MM.1S (cell line): ENCODE measurements around the gene DNAJB6.

ENCODE experiments used
- EZH2 ChIP-seq: fragments of 300-600 bp; sonication (generic); optimal IDR thresholded peaks from 2 replicates; pipeline ENCODE3; 2017; ENCODE audit warnings: low read depth, mild to moderate bottlenecking, antibody characterized with exemption, low read length, mixed read lengths
- EZH2phosphoT487 ChIP-seq: fragments of 300-600 bp; sonication (generic); IDR thresholded peaks from 2 replicates; pipeline ENCODE4 v1.6.1; 2018; ENCODE audit warnings: antibody characterized with exemption, low read length
- TF ChIP-seq, protein P1 (sequence below): fragments of 300-600 bp; sonication (generic); IDR thresholded peaks from 2 replicates; pipeline ENCODE4 v1.5.1; 2016; ENCODE audit warnings: antibody characterized with exemption, low read length, mixed read lengths

- TF ChIP-seq, protein P1, sequence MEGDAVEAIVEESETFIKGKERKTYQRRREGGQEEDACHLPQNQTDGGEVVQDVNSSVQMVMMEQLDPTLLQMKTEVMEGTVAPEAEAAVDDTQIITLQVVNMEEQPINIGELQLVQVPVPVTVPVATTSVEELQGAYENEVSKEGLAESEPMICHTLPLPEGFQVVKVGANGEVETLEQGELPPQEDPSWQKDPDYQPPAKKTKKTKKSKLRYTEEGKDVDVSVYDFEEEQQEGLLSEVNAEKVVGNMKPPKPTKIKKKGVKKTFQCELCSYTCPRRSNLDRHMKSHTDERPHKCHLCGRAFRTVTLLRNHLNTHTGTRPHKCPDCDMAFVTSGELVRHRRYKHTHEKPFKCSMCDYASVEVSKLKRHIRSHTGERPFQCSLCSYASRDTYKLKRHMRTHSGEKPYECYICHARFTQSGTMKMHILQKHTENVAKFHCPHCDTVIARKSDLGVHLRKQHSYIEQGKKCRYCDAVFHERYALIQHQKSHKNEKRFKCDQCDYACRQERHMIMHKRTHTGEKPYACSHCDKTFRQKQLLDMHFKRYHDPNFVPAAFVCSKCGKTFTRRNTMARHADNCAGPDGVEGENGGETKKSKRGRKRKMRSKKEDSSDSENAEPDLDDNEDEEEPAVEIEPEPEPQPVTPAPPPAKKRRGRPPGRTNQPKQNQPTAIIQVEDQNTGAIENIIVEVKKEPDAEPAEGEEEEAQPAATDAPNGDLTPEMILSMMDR = no peak
- TF ChIP-seq EZH2phosphoT487 (no peak), EZH2 (no peak)
Measured at GRCh38 chr7:157403646-157404401, 67.0 kb downstream of the DNAJB6 start.
